Choroid plexus epithelial cell (primary cell): Measurements from ENCODE around the gene ARIH2.
"Not testable (repeated sequence)": the region's sequence is repeated elsewhere in the genome, so short reads cannot be mapped to it uniquely, and the experiment has no call there.

ENCODE experiments used
- DNase-seq: peaks from one replicate; pipeline ENCODE4 v3.0.0-alpha.2; 2010; ENCODE audit warnings: low read depth
- H3K4me3 ChIP-seq: 2 replicates; pipeline ENCODE4 v1.5.1; 2011; ENCODE audit warnings: low read depth, mild to moderate bottlenecking, control low read depth, low read length, moderate library complexity
- TF ChIP-seq, protein P1 (sequence below): conservative IDR thresholded peaks from 2 replicates; pipeline ENCODE4 v1.5.1; 2011; ENCODE audit warnings: low read depth, mild to moderate bottlenecking, control low read depth, inconsistent platforms, low read length, moderate library complexity

Gene ARIH2

DNA sequence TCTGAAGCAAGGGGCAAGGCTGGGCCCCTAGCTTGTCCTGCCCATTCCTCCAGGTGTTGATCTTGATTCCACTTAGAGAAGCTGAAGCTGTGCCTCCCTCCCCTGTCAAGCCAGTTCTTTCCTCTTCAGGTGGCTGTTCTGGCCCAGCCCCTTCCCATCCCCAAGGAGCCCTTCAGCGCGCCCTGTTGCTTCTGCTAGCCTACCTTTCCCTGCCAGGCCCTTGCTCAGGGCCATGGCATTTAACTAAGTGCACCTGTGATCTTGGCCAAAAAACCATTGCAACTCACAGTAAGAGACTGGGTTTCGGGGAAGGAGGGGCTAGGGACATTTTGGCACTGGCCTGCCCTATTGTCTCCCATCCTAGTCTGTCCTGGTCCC lies 86.7 kb downstream of the ARIH2 start:
- no peak for DNase-seq
- H3K4me3 ChIP-seq: no peak overlapping the region
- TF ChIP-seq, protein P1, sequence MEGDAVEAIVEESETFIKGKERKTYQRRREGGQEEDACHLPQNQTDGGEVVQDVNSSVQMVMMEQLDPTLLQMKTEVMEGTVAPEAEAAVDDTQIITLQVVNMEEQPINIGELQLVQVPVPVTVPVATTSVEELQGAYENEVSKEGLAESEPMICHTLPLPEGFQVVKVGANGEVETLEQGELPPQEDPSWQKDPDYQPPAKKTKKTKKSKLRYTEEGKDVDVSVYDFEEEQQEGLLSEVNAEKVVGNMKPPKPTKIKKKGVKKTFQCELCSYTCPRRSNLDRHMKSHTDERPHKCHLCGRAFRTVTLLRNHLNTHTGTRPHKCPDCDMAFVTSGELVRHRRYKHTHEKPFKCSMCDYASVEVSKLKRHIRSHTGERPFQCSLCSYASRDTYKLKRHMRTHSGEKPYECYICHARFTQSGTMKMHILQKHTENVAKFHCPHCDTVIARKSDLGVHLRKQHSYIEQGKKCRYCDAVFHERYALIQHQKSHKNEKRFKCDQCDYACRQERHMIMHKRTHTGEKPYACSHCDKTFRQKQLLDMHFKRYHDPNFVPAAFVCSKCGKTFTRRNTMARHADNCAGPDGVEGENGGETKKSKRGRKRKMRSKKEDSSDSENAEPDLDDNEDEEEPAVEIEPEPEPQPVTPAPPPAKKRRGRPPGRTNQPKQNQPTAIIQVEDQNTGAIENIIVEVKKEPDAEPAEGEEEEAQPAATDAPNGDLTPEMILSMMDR: no peak

DNA sequence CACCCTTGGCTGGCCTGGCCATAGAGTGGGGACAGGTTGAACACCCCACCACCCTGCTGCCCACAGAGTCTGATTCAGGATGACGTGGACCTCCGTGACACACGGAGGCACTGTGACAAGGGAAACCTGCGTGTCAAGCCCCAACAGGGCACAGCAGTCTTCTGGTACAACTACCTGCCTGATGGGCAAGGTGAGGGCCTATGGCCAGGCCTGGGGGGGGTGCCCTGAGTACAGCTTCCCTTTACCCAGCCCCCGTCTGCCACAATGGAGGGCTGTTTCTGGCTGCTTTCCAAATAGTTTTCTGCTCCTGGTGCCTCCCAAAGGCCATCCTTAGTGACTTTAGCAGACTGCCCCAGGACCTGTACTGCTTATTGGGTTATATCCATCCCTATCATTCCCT lies 87.4 kb downstream of the ARIH2 start:
- TF ChIP-seq, protein P1: no peak
- DNase-seq: no peak
- peak overlapping the region; percentile 90 for H3K4me3 ChIP-seq

DNA sequence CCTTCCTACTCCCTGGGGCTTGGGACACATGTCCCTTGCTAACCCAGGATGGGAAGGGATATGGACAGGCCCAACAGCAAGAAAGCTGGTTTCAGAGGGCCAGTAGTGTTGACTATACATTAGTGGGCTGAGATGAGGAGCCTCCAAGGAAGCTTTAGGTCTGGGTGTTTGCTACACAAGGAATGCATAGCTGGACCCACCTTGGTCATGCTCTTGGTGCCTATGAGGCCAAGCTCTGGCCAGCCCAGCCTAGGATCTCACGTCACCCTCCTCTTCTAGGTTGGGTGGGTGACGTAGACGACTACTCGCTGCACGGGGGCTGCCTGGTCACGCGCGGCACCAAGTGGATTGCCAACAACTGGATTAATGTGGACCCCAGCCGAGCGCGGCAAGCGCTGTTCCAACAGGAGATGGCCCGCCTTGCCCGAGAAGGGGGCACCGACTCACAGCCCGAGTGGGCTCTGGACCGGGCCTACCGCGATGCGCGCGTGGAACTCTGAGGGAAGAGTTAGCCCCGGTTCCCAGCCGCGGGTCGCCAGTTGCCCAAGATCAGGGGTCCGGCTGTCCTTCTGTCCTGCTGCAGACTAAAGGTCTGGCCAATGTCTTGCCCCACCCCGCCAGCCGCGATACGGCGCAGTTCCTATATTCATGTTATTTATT lies 87.9 kb downstream of the ARIH2 start:
- peak overlapping the region; percentile 90 for H3K4me3 ChIP-seq
- TF ChIP-seq, protein P1: no peak
- DNase-seq: peak; percentile 74

DNA sequence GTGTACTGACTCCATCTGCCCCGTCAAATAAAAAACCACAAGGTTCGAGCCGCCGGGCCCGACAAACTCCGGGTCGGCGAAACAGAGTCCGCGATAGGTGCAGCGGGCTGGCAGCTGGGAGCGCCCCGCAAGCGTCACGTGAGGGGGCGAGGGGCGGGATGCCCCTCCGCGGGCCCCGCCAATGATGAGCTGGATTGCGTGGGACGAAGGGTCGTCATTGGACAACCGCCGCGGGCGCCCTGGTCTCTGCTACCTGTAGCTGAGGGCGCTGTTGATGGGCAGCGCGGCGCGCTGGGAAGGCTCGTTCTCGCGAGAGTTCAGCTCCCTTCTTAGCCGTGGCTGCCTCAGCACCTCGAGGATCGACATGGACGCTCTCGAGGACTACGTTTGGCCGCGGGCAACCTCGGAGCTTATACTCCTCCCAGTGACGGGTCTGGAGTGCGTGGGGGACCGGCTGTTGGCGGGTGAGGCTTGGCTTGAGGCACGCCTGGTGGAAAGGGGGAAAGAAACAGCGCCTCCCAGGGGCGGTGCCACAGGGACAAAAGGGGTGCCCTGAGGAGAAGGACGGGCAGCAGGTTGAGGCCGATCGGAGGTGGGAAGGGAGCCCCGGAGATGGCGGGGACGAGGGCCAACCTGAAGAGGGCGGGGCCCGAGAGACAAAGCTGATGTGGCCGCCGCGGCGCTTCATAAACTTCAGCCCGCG lies 88.6 kb downstream of the ARIH2 start, which contains the start of gene WDR6:
TSS of gene WDR6 (plus strand) at position 324 of the 703 bp plus-strand sequence. CDS start at position 365, 41 bp downstream.
- DNase-seq: peak; percentile 99
- TF ChIP-seq, protein P1: peak; percentile 52
- H3K4me3 ChIP-seq: peak within 1 kb of the TSS; percentile 90

DNA sequence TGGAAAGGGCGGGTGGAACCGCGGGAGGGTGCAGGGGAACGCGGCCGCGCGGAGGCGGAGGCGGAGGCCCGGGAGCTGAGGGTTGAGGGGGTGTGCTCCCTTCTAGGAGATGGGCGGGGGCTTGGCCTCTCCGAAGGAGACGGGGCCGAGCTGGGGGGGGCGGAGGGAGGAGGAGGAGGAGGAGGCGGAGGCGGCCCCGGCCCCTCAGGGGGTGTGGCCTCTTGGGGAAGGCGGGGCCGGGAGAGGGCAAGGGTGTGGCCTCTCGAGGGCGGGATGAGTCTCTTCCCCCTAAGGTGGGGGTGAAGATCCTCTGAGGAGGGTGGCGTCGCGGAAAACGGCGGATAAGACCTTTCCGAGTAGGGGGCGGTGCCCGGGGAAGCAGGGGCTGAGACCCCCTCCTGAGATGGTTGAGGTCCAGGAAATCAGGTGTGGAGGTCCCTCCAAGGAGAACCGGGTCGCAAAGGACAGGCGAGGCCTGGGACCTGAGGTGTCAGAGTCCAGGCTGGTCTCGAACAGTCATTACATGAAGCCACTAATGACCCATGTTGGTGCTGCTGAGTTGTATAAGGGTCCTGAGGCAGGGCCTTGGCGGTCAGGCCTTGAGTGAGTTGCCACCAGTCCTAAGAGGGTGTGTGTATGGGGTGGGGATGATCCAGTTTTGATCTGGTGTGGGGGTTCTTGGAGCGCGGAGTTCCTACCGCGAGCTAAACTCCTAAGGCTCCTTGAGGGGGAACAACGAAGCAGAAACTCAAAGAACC lies 89.3 kb downstream of the ARIH2 start:
- TF ChIP-seq, protein P1: no peak
- peak overlapping the region; percentile 90 for H3K4me3 ChIP-seq
- DNase-seq: peak; percentile 90

DNA sequence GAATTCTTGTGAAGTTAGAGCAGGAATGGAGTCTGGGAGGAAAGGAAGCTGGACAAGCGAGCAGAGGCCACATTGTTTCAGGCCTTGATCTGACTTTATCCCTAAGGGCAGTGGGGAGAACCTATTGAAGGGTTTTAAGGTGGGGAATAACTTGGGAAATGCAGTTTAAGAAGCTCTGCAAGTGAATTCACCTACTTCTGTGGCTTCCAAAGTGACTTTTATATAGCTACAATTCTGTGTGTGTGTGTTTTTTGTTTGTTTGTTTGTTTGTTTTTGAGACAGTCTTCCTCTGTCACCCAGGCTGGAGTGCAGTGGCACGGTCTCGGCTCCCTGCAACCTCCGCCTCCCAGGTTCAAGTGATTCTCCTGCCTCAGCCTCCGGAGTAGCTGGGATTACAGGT lies 90.0 kb downstream of the ARIH2 start:
- H3K4me3 ChIP-seq: peak overlapping the region; percentile 90
- not testable (repeated sequence) for DNase-seq

DNA sequence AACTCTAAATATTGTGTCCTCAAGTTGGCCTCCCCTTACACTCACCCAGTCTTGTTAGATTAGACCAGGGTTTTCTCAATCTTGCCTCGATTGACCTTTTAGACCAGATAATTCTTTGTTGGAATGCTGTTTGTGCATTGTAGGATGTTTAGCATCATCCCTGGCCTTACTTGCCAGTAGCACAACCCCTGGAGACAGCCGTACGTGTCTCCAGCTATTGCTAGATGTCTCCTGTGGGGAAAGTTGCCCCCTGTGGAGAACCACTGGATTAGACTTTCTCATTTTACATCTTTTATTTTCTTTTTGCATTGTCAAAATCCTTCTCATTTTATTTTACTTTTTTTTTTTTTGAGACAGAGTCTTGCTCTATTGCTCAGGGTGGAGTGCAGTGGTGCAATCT lies 90.8 kb downstream of the ARIH2 start:
- TF ChIP-seq, protein P1: peak; percentile 14
- H3K4me3 ChIP-seq: no peak overlapping the region
- peak; percentile 94 for DNase-seq
